Endometrial microvascular endothelial cells (primary cell): Measurements from ENCODE around the gene PPM1B. TPM values are rescaled to one million over a fixed set of nuclear protein-coding genes. Genes with fewer than 3 reads are reported as not detected.
"Not testable (repeated sequence)": the region's sequence is repeated elsewhere in the genome, so short reads cannot be mapped to it uniquely, and the experiment has no call there.

Experiments
- in situ Hi-C: cut with HindIII; loops from 2 replicates; pipeline ENCODE4 v1.10.0; 2017; ENCODE audit warnings: low sequenced_read_pairs, low pct_unique_long_range_greater_than_20kb; ENCODE audit errors: inconsistent ontology term
- total RNA-seq: library from RNA; depleted of rRNA; stranded (reverse); fragments of >200 nt; gene quantifications from one replicate; pipeline ENCODE4 v1.2.3, GENCODE V29; 2015; ENCODE audit errors: inconsistent ontology term

PPM1B gene
- total RNA-seq, 1 donor from 2014 or later: 14.5 TPM

DNA sequence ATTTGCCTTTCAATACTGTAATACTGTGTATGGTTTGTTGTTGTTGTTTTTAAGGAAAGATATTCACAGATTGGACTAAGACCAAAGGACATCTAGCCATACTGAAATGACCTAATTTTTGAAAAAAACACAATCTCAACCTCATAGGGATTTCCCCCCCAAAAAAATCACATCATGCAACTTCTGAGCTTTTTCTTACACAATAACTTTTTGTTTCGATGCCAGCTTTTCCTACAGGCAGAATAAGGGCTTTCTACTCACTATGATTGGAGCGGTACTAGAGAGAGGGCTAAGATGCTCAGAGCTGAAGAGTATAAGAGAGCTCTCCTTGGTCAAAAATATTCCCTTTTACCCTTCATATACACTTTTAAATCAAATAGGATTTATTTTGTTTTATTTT lies 74.2 kb downstream of the PPM1B start:
- in situ Hi-C loops: no loop called here

DNA sequence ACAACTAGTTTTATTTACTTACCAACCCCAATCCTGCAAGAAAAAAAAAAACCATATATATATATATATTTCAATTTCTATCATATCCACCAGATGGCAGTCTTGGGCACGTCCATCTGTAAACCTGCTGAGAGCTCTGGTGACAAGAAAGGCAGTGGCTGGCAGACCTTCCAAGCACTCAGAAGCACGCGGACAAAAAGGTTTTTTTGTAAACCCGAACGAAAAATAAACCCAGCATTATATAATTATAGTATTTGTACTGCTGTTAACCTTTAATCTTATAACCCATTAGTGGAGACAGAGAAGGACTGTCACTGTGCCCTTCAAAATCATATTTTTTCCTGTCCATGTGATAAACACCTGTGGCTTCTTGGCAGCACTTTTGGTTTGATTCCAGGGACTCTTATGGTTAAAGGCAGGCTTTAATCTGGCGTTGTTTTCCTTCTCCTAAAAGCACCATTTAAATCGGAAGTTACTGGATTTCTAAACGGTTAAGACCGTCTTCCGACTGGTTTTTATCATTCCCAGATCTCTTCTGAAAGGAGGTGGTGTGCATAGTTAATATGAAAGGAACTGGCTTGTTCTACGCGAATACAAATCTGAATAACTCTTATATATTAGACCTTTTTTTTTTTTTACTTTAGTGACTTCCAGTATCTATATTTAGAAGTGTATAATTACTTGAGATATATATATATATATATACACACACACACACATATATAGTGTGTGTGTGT lies 75.6 kb downstream of the PPM1B start:
- in situ Hi-C loops: no loop called here

DNA sequence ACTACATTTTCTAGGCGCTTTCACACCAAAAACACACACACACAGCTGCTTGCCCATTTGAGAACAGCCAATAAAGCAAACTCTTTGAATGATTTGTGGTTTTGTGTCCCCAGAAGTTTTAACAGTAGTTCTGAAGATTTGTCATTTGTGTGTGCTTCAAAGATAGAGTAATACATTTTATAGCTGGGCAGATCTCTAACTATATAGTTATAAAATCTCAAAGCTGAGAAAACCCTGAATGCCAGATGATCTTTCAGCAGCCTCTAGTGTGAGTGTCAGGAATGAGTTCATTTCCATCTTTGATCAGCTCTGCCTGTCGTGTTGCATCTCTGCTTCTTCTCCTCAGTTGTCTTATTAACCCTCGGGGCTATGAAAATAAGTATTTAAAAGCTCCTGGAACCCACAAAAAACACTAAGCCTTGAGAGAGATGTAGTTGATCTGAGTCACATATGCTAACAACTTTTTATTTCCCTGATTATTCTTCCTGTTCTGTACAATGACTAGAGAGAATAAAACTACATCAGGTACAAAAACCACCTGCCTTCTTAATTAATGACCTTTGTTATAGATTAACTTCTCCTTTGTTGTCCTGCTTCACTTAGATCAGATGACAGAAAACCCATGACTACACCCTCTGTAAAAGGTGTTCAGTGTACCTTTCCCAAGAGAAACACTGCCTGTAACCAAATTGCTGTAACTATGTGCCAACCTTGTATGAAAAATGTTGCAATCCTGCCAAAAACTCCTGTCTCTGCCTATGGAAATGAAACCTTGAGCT lies 76.6 kb downstream of the PPM1B start:
- in situ Hi-C loops: no loop called here

DNA sequence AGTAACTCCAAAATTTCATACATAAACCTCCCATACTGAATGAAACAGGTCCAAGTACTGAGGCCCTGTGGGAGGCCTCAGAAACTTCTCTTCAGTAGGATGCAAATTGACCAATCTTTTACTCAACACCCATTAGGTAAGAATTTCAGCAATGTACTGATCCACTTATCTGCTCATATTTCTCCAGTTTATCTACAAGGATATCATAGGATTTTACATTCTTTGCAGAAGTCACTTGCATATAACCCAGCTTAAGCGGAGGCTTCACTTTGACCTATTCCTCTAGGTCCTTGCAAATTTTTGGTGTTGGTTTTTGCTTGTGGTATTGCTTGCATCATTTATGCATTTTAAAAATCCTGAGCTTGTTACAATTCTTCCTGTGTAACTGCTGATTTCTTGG lies 77.8 kb downstream of the PPM1B start:
- in situ Hi-C loops: no loop called here

DNA sequence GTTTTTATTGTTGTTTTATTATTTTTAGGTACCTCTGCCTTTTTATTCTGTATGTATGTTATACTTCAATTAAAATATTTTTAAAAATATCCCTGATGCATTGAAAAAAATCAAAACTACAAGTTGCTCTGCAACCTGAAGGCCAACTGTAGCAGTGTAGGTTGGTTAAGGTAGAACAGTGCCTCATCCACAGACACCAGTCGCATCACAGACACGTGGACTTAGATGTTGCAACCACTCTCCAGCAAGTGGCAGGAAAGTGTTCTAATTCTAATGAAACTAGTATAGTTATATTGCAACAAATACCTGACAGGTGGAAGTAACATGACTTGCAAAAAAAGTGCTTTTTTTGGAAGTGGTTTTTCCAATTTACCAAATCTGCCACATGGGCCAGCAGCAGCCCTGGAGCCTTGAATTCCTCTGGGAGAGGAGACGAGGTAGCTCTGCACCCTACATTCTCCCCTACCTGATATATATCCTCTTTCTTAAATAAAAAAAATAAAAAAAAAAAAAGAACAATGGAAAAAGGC lies 78.2 kb downstream of the PPM1B start:
- in situ Hi-C loops: no loop called here

DNA sequence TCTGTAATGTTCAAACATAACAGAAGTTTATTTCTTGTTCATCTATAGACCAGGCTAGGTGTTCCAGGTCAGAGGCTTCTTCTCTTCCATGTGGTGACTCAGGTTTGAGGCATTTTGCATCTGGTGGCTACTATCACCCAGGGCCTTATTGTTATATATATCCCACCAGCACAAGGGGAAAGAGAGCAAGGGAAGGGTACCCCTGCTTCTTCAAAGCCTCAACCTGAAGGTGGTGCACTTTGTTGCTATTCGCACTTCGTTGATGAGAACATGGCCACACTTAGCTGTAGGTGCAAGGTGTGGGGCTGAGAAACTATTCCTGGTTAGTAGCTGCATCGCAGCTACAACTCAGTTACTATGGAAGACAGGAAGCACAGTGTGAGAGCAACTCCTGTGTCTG lies 79.2 kb downstream of the PPM1B start:
- in situ Hi-C loops: no loop called here

DNA sequence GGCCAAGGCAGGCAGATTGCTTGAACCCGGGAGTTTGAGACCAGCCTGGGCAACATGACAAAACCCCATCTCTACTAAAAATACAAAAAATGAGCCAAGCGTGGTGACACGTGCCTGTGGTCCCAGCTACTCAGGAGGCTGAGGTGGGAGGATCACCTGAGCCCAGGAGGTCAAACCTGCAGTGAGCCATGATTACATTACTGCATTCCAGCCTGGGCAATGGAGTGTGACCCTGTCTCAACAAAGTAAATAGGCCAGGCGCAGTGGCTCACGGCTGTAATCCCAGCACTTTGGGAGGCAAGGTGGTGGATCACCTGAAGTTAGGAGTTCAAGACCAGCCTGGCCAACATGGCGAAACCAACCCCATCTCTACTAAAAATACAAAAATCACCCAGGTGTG lies 80.6 kb downstream of the PPM1B start:
- in situ Hi-C loops: not testable (repeated sequence)

DNA sequence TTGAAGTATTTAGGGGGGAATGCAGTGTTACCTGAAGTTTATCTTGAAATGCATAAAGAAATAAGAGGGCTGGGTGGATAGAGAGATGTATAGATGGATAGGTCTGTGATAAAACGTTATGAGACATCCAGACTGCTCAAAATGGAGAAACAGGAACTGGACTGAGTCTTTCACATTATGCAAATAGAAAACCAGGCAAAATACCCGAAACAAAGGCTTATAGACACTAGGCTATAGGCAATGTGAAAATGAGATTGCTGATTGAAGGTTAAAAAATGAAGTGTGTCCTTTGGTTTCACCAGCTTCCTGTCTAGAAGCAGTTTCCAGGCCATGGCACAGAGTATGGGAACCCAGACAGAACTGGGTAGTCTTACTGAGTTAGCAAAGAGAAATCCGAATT lies 81.7 kb downstream of the PPM1B start:
- in situ Hi-C loops: no loop called here

DNA sequence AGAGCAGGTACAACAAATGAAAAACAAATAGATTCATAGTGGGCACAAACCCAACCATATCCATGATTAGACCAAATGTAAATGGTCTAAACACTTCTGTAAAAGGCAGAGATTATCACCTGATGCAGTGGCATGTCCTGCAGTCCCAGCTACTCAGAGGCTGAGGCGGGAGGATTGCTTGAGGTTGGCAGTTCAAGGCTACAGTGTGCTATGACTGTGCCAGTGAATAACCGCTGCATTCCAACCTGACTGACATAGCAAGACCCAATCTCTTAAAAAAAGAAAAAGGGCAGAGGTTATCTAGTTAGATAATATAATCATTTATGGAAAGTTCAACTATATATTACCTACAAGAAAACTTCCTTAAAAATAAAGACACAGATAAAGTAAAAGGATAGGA lies 85.3 kb downstream of the PPM1B start:
- in situ Hi-C loops: no loop called here

DNA sequence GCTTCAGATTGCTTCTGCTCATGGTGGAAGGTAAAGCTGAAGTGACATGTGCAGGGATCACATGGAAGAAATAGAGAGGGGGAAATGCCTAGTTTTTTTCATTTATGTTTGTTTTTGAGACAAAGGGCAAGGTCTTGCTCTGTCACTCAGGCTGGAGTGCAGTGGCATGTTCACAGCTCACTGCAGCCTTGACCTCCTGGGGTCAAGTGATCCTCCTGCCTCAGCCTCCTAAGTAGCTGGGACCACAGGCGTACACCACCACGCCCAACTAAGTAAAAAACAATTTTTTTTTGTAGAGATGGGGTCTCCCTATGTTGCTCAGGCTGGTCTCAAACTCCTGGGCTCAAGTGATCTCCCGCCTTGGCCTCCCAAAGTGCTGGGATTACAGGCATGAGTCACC lies 87.0 kb downstream of the PPM1B start:
- in situ Hi-C loops: not testable (repeated sequence)

DNA sequence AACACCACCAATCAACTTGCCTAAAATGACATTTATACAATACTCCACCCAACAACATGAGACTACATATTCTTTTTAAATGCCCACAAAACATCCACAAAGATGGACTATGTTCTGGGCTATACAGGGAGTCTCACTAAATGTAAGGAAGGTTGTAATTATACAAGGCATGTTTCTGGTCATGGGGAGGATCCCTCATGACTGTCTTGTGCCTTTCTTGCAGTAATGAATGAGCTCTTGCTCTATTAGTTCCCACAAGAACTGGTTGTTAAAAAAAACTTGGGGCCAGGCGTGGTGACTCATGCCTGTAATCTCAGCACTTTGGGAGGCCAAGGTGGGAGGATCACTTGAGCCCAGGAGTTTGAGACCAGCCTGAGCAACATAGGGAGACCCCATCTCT lies 89.1 kb downstream of the PPM1B start:
- in situ Hi-C loops: not testable (repeated sequence)

DNA sequence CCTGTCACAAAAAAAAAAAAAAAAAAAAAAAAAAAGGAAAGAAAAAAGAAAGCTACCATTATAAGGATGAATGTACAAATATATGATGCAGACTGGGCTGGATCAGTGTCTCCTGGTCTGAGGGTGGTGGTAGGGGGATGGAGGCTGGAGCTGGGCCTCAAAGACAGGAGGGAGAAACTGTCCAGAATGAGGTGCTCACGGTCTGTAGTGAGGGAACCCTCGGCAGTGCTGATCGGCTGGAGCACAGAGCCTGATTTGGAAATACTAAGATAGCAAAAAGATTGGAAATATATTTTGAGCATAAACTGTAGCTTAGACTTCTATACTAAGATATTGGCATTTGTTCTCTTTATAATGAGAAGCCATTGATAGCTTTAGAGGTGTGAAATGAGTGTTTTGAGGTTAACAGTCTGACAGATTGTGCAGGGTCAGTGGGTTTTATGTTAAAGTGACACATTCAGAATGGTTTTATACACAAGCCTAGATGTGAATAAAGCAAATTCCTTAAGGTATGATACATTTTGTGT lies 98.7 kb downstream of the PPM1B start:
- in situ Hi-C loops: no loop called here

DNA sequence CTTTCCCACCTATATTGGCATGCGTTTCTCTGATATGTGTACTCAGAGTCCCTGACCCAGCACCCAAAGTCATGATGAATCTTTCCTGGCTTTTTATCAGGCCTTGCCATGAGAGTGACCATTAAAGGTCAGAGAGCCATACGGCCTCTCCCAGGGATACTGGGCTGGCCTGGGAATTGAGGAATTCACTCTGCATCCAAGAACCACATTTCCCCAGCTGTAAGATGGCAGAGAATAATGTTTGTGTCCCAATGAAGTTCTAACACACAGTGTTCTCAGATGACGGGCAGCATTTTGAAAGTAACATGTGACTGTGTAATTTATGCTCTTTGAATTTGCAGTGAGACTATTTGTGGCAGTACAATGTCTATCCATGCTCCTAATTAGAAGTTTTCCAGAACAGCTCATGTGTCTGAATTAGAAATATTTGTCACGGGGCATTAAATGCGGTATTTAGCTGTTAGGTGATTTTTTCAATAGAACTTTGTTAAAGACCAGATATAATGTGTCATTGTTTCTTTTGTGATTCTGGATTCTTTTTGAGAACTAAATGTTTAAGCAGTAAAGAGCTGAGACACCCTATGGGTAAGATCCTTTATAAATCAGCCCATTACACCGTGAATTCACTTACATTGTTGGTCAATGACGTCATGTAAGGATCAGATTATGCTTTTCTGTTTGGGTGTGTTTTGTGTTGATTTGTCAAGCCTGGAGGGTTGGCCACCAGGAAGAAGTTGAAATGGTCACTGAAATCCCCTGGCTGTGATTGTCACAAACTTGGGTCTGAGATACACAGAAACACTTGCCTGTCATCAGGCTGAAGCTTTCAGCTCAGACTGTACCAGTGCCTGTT lies 99.3 kb downstream of the PPM1B start:
- in situ Hi-C loops: no loop called here

DNA sequence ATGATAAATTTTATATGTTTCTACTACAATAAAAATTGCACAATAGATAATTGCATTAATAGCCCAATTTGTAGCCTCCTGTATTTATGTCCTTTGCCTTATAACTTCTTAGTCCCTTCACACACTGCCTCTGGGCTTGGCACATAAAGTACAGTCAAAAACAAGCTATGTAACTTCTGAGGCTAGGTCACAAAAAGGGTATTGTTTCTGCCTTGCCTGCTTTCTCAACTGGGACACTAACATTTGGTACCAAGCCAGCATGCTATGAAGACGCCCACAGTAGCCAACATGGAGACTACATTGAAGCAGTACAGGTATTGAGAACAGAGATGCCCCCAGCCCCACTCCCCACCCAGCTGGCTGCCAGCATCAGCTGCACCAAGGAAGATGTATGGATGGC lies 101.2 kb downstream of the PPM1B start:
- in situ Hi-C loops: no loop called here

DNA sequence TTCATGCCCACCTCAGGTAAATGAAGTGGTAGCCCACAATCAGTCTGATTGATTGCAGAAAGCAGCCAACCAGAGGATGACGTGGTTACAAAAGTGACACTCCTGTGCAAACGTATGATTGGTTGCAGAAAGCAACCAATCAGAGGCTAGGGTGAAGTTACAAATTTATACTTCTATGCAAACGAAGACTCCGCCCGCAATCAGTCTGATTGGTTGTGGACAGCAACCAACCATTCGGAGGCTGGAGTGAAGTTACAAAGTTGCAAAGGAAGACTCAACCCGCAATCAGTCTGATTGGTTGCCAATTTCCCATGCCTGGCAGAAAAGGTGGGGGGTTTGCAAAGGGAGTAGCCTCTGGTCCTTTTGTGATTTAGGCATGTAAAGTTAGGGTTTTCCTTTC lies 102.6 kb downstream of the PPM1B start:
- in situ Hi-C loops: no loop called here

DNA sequence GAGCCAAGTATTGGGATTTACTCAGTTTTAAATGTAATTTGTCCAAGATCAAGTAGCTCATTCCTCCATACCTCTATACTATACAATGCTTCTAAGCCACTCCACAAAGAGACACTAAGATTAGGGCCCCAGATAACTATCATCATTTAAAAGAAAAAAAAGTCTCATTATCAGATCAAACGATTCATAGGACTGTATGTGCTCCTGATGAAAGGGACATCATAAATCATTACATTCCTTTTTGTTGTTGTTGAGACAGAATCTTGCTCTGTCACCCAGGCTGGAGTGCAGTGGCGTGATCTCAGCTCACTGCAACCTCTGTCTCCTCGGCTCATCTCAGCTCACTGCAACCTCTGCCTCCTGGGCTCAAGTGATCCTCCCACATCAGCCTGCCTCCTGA lies 104.4 kb downstream of the PPM1B start:
- in situ Hi-C loops: no loop called here

DNA sequence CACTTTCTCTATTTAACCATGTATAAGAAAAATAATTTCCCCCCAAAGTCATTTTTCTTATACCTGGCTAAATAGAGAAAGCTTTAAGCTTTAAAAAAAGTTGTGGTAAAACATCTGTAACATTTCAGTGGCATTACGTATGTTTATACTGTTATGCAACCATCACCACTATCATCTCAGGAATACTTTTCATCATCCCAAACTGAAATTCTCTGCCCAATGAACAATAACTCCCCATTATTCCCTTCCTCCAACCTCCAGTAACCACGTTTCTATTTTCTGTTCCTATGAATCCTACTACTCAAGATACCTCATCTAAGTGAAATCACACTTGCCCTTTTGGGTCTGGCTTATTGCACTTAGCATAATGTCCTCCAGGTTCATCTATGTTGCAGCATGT lies 104.9 kb downstream of the PPM1B start:
- in situ Hi-C loops: no loop called here

DNA sequence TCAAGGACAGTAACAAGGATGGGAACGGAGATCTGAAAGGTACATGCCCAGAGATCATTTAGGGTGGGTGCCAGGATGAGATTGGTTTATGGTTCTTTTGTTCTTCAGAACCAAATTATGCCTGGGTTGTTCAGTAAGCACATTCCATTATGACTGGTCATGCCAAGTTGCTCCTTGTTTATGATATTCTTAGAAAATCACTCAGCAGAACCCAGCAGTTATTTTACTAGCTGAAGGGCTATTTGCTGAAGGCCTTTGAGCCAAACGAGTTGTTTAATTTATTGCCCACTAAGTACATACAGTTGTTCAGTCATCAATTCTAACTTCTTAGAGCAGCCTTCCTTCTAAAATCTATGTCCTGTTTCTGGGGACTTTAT lies 107.2 kb downstream of the PPM1B start:
- in situ Hi-C loops: no loop called here

DNA sequence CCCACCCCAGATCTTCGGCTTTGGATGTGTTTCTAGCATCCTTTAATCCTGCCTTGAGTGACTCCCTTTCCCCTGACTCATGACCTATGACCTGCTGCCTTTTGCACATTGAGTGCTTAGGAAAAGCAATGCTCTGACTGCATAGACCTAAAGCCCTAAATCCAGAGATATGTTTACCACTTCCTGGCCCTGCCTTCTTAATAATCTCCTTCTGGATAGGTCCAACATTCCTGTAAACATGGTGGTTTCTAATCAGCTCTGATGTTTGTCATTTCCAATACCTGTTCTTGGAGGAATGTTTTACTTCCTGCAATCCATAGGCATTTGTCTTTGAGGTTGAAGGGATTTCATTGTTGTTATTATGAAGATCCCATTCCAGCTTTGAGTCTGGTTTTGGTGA lies 108.9 kb downstream of the PPM1B start:
- in situ Hi-C loops: no loop called here
